MV-4-11 (cell line): ENCODE measurements around the gene CTTNBP2.

Experiments used
- DNase-seq: peaks from one replicate; lab custom pipeline; 2025; lab: John Stamatoyannopoulos, UW

CTTNBP2 gene

DNA sequence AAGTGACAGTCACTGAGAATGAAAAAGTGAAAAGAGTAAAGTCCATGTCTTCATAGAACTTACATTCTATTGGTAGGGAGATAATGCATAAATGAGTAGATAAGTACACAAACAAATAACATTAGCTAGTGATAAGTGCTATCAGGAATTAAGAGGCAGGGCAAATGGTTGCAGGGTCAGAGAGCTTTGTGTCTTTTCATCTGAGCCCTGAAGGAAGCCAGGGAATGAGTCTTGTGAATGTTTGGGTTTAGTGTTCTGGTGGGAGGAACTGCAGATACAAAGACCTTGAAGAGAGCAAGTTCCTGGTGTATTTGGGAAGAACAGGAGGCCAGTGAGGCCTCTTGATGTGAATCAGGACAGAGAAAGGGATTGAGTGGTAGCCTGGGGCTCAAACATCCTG lies 183.8 kb downstream of the CTTNBP2 start:
- no peak for DNase-seq

GRCh38 chr7:117688126-117688525 lies 185.1 kb downstream of the CTTNBP2 start:
- DNase-seq = no peak

DNA sequence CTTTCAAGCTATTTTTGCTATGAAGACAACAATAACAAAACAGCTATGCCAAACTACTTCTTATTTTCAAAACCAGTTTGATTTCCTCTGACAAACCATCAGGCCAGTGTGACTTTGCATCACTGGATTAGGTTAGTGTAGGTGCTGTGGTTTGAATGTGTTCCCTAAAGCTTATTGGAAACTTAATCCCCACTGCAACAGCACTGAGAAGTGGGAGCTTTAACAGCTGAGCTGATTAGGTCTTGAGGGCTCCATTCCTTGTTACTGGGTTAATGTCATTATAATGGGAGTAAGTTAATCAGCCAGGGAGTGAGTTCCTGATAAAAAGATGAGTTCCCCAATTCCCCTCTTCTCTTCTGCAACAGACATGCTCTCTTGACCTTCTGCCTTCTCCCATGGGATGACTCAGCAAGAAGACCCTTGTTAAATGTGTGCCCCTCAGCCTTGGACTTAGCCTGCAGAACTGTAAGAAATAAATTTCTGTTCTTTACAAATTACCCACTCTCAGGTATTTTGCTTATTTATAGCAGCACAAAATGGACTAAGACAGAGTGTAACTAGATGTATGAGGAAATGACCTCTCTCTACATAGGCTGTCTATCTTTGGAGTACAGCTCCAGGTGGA lies 186.8 kb downstream of the CTTNBP2 start:
- DNase-seq = no peak

GRCh38 chr7:117685795-117686194 lies 187.4 kb downstream of the CTTNBP2 start:
- DNase-seq = no peak

GRCh38 chr7:117683430-117684175 lies 189.6 kb downstream of the CTTNBP2 start:
- DNase-seq = no peak

DNA sequence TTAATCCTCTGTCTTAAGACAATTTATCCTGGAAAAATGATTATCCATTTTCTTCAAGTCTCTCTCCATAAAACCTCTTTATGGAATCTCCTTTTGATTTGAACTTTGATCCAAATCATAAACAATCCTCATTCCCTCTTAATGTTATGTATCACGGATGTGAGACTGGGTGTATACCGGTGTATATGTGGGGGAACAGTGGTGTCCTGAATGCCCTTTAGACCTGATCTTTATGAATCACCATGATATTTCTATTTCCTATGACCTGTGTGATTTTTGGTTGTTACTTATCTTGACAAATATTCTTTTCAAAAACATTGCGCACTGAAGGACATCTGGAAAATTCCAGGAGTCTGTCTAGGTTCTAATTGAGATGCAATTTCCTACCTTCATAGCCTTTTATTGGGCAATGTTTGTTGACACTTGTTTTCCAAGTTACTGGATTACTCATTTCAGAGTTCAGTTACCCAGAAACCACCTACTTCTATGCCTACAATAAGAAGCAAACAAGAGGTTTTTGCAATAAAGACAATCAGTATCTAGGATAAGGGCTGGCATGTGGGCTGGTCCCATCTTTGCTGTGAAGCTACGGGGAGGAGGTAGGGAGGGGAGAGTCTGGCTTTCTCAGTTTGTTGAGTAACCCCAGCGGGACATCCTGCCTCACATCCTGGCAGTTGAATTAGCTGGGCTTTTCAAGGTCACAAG lies 190.4 kb downstream of the CTTNBP2 start:
- no peak for DNase-seq

- DNase-seq = no peak
These were observed 194.1 kb downstream of the CTTNBP2 start for GRCh38 chr7:117679120-117679519.

DNA sequence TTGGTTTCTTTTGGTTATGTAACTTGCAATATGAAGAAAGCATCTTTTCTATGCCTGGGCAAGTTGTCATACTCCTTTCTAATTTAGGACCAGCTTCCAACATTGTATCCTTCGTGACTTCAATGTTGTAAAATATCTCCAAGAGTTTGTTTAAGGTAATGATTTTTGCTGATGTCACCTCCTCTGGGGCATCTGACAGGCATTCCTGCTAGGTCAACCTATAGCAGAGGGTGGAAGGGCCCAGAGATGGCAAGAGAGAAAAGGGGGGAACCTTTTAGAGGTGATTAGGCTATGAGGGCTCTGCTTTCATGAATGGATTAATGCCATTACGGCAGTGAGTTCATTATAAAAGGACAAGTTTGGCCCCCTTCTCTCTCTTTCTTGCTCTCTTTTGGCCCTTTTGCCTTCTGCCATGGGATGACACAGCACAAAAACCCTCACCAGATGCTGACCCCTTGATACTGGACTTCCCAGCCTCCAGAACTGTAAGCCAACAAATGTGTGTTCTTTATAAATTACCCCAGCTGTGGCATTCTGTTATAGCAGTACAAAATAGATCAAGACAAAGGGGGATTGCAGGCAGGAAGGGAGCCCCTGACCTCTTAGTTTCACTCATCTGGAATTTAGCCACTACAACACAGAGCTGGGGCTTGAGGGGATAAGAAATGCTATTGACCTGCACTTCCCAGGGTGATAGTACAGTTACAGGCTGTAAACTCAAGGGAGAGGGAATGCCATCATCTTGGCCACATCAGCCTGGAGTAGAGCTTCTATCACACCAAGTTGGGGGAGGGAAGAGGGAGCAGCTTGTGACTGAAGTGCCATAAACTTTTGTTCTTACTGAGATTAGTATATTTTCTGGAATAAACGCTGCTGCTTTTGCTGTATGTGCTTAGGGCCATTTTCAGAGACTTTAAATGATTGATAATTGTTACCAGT lies 197.5 kb downstream of the CTTNBP2 start:
- no peak for DNase-seq

- DNase-seq = no peak
These were observed 198.6 kb downstream of the CTTNBP2 start for GRCh38 chr7:117674617-117675016.

- DNase-seq = no peak
These were observed 199.4 kb downstream of the CTTNBP2 start for GRCh38 chr7:117673839-117674238.

DNA sequence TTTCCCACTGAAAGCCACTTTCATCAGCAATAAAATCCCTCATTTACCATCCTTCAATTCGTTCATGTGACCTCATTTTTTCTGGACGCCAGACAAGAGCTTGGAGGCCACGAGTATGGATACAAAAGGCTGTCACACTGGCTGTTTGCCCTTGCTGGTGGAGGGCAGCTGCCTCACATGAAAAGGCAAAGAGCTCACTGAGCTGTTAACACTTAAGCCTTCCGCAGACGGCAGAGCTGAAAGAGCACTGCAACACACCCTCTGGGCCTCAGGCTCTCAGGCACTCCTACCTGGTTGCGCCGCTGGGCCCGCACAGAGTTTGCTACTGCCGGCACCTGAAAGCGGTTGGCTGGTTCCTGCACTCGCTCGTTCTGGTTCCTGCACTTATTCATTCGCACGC lies 199.9 kb downstream of the CTTNBP2 start:
- no peak for DNase-seq

DNA sequence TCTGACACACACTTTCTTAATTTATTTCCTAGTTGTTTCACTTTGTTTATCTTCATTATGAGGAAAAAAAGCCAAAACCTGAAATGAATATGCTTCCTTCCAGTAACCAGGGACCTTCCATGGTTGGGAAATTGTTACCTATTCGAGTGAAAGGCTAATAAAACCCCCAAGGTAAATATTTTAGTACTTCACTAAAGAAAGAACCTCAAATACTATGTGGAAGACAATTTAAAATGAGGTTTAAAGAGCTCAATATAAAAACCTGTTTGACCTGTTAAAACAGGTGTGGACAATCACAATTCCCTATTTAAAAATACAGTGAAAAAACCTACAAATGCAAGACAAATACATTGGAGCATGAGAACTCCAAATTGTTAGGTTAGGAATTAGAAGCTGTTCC lies 200.8 kb downstream of the CTTNBP2 start:
- DNase-seq = no peak

GRCh38 chr7:117669818-117670217 lies 203.4 kb downstream of the CTTNBP2 start:
- DNase-seq = no peak

- no peak for DNase-seq
These were observed 205.8 kb downstream of the CTTNBP2 start for GRCh38 chr7:117667456-117667855.

DNA sequence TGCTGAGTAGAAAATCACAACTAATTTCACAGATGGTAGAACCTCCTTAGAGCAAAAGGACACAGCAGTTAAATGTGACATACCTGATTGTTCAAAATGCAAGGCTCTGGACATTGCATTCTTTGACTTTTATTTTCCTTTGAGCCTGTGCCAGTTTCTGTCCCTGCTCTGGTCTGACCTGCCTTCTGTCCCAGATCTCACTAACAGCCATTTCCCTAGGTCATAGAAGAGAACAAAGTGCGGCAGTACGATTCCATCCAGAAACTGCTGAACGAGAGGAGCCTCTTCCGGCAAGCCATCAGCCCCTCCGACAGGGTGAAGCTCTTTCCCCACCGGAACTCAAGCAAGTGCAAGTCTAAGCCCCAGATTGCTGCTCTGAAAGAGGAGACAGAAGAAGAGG lies 206.6 kb downstream of the CTTNBP2 start:
- no peak for DNase-seq

- DNase-seq = no peak
These were observed 207.2 kb downstream of the CTTNBP2 start for GRCh38 chr7:117666031-117666430.

GRCh38 chr7:117665368-117665767 lies 207.9 kb downstream of the CTTNBP2 start:
- no peak for DNase-seq

DNA sequence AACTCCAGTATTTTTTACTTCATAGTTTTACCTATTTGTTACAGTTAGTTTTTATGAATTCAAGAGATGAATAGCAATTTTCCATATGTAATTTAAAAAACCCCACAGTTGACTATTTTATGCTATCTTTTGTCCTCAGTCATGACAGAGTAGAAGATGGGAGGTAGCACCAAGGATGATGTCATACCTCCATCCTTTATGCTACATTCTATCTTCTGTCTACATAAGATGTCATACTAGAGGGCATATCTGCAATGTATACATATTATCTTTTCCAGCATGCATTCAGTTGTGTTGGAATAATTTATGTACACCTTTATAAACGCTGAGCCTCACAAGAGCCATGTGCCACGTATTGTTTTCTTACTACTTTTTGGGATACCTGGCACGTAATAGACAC lies 209.2 kb downstream of the CTTNBP2 start:
- no peak for DNase-seq

DNA sequence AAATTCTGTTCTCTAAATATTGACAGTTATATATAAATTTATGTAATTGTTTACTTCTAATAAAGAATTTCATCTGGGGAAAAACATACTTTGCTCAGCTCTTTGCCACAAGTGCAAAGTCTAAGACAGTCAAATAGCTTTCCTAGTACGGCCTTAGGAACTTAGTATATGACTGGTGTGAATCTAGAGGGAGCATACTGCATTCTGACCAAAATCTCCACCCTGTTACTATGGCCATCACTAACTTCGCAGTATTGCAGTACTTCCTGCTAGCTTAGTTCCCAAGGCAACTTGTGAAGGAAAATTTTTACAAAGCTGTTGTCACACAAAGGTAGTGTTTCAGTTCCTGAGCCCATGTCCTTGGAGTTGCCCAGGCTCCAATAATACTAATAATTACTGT lies 211.9 kb downstream of the CTTNBP2 start:
- DNase-seq = no peak
